ENCODE measurements around the gene TIMP3.

The TIMP3 gene

DNA sequence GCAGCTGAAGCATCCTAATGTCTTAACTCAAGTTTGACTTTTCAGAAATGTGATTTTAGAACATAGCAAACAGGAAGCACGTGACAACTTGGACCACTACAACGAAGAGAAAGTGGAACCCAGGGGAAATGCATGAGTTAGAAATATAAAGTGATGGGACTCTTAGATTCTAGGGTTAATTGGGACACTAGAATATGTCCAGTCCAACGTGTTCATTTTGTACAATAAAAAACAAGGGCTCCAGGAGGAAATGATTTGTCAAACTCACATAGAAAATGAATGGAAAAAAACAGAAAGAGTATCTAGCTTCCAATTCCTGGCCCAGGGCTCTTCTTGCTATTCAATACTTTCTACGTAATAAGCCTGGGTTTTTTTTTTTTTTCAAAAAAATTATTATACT is 30.7 kb downstream of the TIMP3 start:
- DNase-seq: no peak

DNA sequence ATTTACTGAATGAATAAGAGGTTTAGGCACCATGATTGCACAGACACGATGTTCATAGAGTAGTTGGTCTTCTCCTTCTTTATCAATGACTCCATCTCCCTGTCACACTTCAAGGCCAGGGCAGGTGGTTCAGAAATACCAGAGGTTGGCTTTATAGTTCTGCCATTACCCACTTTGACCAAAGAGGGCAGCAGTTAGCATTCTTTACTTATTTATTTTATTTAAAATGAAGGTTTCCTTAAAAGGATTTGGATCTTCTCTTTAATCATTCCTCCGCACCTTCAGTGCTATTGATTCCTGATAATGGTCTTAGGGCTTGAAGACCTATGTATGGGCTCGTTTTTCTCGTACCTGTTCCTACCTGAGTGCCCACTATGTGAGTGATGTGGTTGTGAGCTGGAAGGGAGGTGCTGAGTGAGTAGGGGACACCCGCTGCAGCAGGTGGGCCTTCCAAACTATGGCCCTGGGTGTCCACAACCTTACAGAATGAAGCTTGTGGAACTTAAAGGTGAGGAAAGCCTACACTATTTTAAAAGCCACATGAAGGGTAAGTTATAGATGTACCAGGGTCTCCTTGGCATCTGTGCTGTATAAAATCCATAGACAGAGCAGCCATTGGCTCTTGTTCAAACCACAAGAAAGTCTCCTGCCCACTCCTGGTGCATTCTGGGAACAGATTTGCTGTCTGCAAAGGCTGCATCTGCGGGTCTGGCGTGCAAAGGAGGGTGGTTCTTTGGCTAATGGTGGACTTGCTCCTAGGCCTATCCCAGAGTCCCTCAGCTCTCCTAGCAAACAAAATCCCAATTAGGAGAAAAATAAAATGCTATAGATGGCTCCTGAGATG is 35.0 kb downstream of the TIMP3 start:
- no peak for DNase-seq

DNA sequence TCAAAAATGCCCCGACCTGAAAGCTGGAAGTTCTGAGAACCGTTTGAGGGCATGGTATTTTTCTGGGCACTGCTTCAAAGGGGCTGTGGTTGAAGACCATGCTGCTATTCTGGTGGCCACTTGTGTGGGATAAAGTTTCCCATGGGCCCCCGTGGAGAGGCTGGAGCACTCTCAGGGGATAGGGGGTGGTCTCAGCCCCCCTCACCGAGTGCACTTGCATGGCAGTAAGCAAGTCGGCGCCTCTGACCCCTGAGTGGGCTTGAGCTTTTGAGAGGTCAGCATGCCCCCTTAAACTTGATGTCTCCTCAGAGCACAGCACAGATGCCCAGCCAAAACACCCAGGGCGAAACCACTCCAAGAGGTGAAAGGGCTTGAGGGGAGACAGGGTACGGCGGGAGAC is 35.6 kb downstream of the TIMP3 start:
- no peak for DNase-seq

DNA sequence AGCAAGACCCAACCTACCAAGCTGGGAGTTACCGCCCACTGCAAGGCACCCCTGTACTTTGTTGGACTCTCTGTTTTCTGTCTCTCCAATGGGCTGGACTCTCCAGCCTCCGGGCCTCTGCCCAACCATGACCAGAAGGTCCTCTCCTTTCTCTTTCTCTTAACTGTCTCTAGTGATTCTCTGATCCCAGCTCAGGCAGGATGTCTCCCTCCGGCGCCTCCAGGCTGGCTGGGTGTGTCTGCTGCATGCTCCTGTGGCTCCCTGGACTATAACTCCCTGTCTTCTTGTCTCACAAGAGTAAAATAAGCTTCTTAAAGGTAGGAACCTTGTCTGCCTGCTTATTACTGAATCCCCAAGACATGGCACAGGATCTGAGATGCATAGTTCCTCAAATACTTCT is 36.3 kb downstream of the TIMP3 start:
- no peak for DNase-seq

DNA sequence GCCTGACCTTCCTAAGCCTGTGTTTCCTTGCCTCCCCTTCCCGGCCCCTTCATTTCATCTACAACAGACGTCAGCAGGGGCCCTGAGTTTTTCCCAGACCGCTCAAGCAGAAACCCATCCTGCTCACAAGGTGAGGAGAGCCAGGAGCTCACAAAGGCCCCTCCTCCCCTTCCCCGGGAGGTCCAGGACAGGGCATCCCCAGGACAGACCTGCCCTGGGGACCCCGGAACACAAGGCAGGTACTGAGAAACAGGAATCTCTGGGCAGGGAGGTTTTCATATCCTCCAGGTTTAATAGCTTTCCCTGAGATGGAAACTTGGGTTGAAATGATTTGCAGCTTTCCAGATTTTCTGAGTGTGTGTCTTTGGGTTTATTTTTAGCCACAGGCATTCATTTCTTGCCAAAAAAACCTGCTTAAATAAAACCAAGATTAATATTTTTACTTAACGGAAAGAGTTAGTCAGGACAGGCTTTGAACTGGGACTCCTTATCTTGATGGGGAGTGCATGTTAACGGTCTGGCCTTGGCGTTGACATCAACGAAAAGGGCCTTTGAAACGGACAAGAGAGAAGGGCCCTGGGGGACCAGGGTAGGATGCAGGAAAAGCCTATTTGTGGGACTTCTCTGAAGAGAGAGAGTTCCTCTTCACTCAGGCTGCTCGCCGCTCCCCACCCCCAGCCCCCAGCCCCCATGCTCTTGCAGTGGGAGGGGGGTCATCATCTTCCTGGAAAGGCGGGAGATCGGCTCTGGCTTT is 38.5 kb downstream of the TIMP3 start:
- no peak for DNase-seq

DNA sequence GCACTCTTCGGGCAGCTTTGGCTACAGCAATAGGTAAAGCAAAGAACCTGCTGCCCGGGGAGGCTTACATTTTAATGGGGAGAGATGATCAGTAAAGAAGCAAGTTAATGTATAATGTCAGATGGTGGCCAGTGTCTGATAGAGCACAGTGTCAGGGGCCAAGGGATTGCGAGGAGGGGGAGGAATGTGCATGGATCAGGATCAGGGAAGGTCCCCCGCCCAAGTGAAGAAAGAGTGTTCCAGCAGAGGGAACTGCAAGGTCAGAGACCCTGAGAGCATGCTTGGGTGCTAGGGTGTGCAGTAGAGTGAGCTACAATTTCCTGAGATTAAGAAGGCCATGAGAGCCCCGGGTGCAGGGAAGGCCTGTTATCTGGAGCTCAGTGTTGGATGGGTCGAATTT is 39.7 kb downstream of the TIMP3 start:
- DNase-seq: no peak

DNA sequence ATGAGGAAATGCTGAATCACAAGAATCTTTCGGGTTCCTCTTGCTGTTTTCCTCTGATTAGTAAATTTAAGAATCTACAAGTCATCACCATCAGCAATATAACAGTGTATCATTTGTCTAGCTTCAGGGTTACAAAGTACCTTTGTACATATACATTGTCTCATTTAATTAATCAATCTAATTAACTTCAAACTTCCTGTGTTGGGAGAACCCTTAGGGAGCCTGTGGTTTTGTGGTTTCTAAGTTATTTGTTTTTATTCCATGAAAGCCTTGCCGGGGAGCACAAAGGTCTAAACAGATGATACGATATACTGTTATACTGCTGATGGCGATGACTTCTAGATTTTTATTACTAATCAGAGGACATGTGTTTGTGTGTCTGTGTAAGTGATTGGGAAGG is 41.0 kb downstream of the TIMP3 start:
- DNase-seq: no peak

DNA sequence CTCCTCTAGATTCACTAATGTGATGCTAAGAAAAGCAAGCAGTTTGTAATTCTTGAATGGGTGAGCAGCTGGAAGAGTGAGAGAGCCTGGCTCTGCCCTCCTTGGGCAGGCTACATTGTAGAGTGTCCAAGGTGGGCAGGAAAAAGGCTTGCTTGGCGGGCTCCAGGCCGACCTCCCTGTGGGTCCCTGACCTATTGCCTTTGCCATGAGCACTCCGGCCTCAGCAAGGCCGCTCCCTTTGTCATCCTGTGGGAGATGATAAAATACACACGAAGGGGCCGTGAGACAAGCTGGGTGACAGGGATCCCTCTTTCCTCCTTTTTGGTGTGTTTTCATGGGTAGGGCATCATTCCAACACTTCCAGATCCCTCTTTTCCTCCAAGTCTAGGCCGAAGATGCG is 41.8 kb downstream of the TIMP3 start:
- no peak for DNase-seq

DNA sequence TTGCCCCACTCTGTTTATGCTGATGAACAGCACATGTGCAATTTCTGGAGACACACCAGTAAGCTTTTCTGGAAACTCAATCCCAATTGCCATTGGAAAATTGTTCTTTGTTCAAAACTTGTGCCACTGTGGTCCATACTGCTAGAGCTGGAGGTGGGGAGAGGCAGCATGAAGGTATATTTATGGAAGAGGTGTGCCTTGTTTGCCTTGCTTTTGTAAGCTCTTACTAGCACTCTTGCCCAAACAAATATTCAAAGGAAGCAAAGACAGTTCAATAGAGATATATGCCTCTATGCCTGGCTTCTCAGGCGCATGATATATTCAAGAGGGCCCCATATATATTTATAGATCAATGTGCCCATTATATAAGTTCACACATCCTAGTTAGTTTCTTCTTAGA is 42.7 kb downstream of the TIMP3 start:
- DNase-seq: no peak

DNA sequence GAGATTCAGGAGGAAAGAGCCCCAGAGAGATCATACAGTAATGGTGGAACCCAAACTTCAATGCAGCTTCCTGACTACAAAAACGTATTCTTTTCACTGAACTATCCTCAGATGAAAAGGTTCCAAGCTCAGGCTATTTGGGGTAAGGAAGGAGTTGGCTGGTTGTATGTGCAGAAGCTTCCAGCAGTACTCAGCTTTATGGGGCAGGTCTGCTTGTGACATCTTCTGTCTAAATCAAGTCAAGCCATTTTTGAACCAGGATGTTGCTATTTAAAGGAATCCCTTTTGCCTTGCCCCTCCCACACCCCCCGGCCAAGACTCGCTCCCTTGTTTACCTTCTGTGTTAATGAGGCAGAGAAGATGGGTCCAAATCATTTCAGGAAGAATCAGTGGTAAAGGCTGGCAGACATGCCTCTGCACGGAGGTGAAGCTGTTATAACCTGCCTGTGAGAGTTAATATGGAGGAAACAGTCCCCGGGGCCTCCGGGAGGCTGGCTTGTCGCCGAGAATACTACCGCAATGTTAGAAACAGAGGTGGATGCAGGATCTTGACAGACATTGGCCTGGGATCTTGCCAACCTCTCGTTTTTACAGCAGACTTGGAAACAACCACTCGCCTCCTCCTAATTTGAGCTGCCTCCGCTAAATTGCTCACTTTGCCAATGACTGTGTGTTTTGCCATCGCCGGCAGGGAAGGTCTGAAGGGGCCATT is 45.4 kb downstream of the TIMP3 start:
- no peak for DNase-seq

DNA sequence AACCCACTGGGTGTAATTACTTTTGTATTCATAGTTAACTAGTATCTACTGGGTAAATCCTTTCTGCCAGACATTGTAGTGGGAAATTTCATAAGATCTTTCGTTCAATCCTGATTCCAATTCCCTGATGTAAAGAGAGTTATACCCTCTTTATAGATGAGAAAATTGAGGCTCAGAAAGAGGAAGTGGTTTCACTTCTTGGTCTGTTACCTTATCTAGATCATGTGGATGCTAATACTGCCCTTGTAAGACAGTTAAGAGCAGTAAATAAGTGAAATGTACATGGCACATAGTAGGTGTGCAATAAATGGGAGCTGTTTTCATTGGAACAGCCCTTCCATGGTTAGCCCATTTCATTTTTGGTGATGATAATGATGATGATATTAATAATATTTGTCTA is 46.7 kb downstream of the TIMP3 start:
- no peak for DNase-seq

DNA sequence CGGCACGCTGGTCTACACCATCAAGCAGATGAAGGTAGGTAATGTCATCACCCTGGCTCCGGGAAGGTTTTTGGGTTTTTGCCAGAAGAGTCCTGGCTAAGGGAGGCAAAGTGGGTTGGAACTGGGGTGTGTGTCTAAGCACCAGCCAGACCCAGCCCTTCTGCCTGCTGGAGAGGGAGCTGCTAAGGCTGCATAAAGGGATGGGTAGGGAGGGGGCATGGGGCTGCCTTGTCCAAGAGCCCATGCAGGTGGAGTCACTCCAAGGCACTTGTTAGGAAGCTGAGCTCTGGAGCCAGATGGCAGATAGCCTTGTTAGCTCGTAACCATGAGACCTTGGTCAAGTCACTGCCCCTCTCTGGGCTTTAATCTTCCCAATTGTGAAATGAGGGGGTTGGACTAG is 48.0 kb downstream of the TIMP3 start:
- no peak for DNase-seq

DNA sequence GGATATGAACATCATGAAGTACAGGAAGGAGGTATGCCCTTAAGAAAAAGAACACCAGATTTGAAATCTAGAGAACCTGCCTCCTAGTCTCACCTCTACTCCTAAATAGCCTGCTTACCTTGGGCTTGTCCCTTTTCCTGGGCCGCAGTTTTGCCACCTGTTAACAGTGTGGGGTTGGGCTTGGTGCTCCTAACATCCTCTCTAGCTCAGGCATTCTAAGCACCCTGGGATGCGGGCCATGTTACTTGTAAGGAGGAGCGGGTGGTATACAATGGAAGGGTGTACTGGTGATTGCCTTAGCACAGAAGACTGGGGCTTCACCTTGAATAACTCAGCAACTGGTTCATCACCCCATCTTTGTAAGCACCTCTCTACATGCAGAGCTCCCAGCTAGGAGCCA is 48.7 kb downstream of the TIMP3 start:
- DNase-seq: no peak

DNA sequence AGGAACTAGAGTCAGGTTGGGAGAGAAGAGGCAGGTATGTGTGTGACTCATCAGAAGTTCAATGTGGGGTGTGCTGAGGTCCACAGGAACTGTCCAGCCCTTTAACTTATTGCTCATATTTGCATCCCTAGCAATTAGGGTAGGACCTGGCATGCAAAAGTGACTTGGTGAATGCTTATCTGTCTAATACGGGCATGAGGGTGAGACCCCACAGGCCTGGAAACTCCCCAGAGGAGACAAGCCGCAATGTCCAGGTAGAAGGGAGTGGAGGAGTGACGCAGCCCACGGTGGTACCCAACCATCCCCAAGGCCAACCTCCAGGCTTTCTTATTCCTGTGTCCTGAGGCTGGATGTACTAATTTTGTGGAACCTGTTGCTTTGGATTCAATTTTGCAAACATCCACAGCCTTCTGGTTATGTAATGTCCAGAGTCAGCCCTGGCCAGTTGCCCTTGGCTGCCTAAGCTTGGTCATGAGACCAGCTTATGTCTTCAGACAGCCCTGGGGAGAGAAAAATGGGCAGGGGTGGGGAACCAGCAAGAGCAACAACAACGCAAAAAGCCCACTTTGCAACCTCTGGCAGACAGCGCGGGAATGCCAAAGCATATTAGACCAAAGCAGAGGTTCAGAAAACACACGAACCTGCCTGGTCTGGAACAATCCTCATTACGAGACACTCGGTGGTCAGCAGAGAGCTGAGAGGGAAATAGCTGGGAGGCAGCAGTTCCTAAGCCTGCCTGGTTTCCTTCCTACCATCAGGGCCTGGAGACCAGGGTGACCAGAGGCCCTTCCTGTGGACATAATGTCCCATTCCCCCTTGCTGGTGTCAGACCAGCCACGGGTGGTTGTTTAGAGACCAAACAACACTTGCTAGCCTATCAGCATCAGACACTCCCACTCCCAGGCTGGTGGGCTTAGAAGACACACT is 49.3 kb downstream of the TIMP3 start:
- no peak for DNase-seq

DNA sequence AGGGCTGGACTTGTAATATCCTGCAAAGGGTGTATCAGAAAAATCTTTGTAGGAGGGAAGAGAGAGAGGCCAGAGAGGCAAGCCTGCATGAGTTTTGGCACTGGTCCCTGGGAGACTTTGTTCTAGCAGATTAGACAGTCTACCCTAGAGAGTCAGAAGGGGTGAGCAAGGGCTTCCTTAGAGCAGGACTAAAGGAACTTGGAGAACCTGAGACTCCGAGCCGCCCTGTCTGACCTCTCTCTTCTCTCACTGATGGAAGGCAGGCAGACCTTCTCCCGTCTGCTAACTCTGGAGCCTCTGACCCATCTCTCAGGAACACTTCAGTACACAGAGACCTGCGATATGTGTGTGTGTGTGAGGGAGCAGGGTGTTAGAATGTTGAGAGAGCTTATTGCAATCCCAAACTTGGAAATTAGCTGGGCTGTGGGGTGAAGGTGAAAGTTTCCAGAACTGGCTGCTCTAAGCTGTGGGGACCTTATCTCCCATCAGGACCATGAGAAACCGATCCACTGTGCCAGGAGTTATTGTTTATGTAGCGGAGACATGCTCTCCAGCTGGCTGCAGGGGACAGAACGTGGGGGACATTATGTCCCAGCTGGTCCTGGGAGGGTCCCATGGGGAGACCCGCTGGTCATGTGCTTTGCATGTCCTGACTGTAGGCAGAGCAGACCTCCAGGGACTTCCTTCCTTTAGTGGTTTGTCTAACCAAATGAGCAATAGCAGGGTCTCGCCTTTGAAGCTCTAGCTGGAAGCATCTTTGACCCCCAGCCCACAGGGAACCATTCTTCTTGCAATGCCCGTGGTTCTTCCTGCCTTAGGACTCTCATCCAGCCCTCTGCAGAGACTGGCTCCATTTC is 51.1 kb downstream of the TIMP3 start:
- no peak for DNase-seq

DNA sequence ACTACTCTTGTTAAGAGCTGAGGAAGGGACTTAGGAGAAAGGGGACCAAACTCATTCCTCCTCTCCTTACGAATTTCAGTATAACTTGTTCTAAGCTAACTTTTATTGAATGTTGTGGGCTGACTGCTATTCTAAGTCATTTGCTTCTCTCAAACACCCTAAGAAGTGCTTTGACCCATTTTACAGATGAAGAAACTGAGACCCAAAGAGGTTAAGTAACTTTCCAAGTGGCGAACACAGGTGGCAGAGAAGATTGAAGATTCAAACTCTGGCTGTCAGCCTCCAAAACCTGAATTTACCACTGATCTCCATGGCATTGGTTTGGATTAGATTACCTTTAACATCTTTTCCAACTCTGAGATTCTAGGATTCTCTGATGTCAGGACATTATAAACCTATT is 52.2 kb downstream of the TIMP3 start:
- no peak for DNase-seq

DNA sequence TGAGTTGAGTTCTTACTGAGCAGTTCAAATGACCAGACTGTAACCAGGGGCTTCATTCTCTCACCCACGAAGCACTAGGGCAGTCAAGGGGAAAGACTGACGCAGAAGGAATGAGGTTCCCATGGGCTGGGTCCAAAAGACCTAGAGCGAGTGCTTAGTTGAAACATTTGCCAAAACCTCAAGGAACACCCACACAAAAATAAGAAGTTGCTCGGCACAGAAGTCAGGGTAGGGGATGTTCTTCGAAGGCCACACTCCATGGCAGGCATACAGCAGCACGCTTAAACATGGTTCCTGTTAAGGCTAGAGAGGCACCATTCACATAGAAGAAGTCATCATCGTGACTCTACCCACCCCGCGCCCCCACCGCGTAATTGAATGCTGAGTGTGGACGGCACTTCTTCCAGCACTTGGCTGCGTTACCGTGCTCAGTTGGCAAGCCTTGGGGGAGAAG is 52.9 kb downstream of the TIMP3 start:
- no peak for DNase-seq

DNA sequence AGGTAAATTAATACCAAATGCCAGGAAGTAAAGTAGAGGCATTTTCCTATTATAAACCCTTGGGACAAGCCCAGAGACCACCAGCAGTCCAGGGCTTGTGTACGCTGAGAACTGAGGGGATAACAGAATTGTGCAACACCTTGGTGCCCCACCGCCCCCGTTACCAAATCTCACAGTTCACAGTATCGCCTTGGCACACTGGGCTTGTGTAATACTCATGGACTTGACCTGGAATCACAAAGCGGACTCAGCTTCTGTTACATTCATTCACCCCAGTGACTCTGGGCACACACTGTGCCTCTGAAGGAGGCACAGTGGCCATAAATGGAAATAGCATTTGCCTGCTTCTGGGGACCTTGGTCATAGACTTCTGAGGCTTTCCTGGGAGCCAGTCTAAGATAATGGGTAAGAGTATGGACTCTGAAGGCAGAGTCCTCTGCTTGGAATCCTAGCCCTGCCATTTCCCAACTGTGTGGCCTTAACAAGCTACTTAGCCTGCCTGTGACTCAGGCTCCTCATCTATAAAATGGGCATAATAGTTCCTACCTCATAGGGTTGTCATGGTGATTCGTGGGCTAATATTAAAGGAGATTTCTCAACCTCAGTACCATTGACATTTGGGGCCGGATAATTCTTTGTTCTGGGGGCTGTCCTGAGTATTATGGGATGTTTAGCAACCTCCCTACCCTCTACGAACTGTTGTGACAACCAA is 53.7 kb downstream of the TIMP3 start:
- no peak for DNase-seq

DNA sequence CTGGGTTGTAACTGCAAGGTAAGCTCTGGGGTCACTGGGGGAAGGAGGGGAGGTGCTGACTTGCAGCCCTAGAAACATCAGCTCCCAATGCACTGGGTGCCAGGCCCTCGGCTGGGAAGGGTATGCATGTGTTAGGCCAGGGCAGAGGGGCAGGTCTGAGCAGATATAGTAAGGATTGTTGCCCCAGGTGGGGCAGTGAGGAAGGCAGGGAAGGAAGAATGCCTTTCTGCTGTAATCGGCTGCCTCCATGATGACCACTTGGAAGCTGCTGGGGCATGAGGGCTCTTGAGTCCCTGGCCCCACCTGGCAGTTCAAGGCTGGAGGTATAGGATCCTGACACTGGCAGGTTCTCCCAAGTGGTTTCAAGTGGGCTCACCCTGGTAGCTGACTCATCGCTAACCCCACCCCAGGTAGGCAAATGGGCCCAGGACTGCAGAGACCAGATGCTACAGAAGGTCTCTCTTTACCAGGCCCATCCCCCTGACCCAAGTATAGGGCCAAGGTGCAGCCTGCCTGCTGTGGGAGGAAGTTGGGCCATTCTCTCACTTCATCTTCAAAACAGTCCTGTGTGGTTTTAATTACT is 56.7 kb downstream of the TIMP3 start:
- no peak for DNase-seq

DNA sequence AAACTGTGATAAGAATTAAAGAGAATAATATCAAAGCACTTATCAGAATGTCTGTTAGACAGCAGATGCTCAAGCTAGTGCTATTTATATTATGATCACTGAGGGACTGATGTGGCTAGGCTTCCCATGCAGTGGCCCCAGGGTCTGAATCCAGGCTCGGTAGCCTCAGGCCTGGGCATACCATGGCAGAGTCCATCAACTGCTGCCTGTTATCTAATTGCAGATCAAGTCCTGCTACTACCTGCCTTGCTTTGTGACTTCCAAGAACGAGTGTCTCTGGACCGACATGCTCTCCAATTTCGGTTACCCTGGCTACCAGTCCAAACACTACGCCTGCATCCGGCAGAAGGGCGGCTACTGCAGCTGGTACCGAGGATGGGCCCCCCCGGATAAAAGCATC is 57.5 kb downstream of the TIMP3 start:
- DNase-seq: no peak

DNA sequence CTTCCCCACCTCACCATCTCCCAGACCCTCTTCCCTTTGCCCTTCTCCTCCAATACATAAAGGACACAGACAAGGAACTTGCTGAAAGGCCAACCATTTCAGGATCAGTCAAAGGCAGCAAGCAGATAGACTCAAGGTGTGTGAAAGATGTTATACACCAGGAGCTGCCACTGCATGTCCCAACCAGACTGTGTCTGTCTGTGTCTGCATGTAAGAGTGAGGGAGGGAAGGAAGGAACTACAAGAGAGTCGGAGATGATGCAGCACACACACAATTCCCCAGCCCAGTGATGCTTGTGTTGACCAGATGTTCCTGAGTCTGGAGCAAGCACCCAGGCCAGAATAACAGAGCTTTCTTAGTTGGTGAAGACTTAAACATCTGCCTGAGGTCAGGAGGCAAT is 58.2 kb downstream of the TIMP3 start:
- no peak for DNase-seq

All from NCI-H226 (cell line).